Smooth muscle cell (in vitro differentiated cells): Measurements from ENCODE around the gene SH3RF3. TPM values are rescaled to one million over a fixed set of nuclear protein-coding genes. Genes with fewer than 3 reads are reported as not detected.

Source experiments
- DNase-seq: peaks from one replicate; lab custom pipeline; 2025; ENCODE audit not compliant: unreplicated experiment; lab: John Stamatoyannopoulos, UW
- H2AFZ ChIP-seq: fragments of 200-600 bp; sonication (generic); 2 replicates; pipeline ENCODE4 v1.6.0; 2016; ENCODE audit warnings: antibody characterized with exemption, low read depth, mild to moderate bottlenecking
- H3F3A ChIP-seq: fragments of 200-600 bp; sonication (generic); 2 replicates; pipeline ENCODE4 v1.6.0; 2017; ENCODE audit warnings: antibody characterized with exemption, low read depth
- H3K27ac ChIP-seq: fragments of 200-600 bp; sonication (generic); 2 replicates; pipeline ENCODE4 v1.5.1; 2016; ENCODE audit warnings: low read depth, mild to moderate bottlenecking
- H3K27me3 ChIP-seq: fragments of 200-600 bp; sonication (generic); 2 replicates; pipeline ENCODE4 v1.6.1; 2016; ENCODE audit warnings: low read depth, mild to moderate bottlenecking
- H3K36me3 ChIP-seq: fragments of 200-600 bp; sonication (generic); 2 replicates; pipeline ENCODE4 v1.5.1; 2016; ENCODE audit warnings: low read depth
- H3K4me1 ChIP-seq: fragments of 200-600 bp; sonication (generic); 2 replicates; pipeline ENCODE4 v1.5.1; 2016; ENCODE audit warnings: low read depth
- H3K4me2 ChIP-seq: fragments of 200-600 bp; sonication (generic); 2 replicates; pipeline ENCODE4 v1.6.0; 2016; ENCODE audit warnings: mild to moderate bottlenecking
- H3K4me3 ChIP-seq: fragments of 200-600 bp; sonication (generic); 2 replicates; pipeline ENCODE4 v1.5.1; 2016; ENCODE audit warnings: mild to moderate bottlenecking
- H3K79me2 ChIP-seq: fragments of 200-600 bp; sonication (generic); 2 replicates; pipeline ENCODE4 v1.6.0; 2016; ENCODE audit warnings: low read depth, mild to moderate bottlenecking
- H3K9ac ChIP-seq: fragments of 200-600 bp; sonication (generic); 2 replicates; pipeline ENCODE4 v1.6.0; 2016; ENCODE audit warnings: low read depth
- H3K9me3 ChIP-seq: fragments of 200-600 bp; sonication (generic); replicated peaks from 2 replicates; pipeline ENCODE4 v1.5.1; 2016; ENCODE audit warnings: low read depth
- H4K20me1 ChIP-seq: fragments of 200-600 bp; sonication (generic); 2 replicates; pipeline ENCODE4 v1.6.0; 2016; ENCODE audit warnings: low read depth
- CTCF ChIP-seq: fragments of 200-600 bp; sonication (generic); IDR thresholded peaks from 2 replicates; pipeline ENCODE4 v1.5.1; 2017; ENCODE audit warnings: borderline replicate concordance, mild to moderate bottlenecking, antibody characterized with exemption; ENCODE audit not compliant: insufficient read depth, poor library complexity, severe bottlenecking
- whole genome bisulfite sequencing: methylation state at CpG from one replicate; pipeline ENCODE4 v1.1.7; 2016; ENCODE audit warnings: low lambda C conversion rate; 5-methylcytosine and 5-hydroxymethylcytosine counted together
- polyA plus RNA-seq: library from polyadenylated mRNA; unstranded; fragments of >200 nt; fragmentation: Nextera tagmentation; extraction: Ambion mirVana; gene quantifications from 2 replicates; pipeline ENCODE4 v1.2.1, GENCODE V29; 2016
- total RNA-seq: library from RNA; depleted of rRNA; stranded (reverse); fragments of >200 nt; gene quantifications from 2 replicates; pipeline ENCODE4 v1.2.3, GENCODE V29; 2014

SH3RF3 gene
- total and polyA plus RNA-seq, 2 experiments from 2014 or later = 6.6 to 11.8 TPM

- Histone ChIP-seq H3K27me3 (no peaks in the 10 kb centered on the region), H3K79me2 (no peaks in the 10 kb centered on the region), H3K4me3 (no peak overlapping the region), H3F3A (no peaks in the 10 kb centered on the region), H4K20me1 (no peaks in the 10 kb centered on the region), H2AFZ (no peak overlapping the region), H3K9me3 (no peaks in the 10 kb centered on the region), H3K36me3 (no peaks in the 10 kb centered on the region), H3K9ac (no peak overlapping the region), H3K4me1 (no peaks in the 10 kb centered on the region), H3K27ac (no peak overlapping the region), H3K4me2 (no peak overlapping the region)
- no peak for DNase-seq
- TF ChIP-seq CTCF = no peak
- WGBS = 78% methylated on average over 6 of the region's 6 CpGs
These were observed 394.1 kb downstream of the SH3RF3 start for GRCh38 chr2:109523121-109523520.

GRCh38 chr2:109523536-109524361, 394.7 kb downstream of the SH3RF3 start:
- TF ChIP-seq CTCF = no peak
- H3K27ac ChIP-seq = no peak overlapping the region
- no peaks in the 10 kb centered on the region for H3K4me1 ChIP-seq
- H3K4me3 ChIP-seq = no peak overlapping the region
- H2AFZ ChIP-seq = no peak overlapping the region
- H3K9ac ChIP-seq = no peak overlapping the region
- H3K79me2 ChIP-seq = no peaks in the 10 kb centered on the region
- H3F3A ChIP-seq = no peaks in the 10 kb centered on the region
- H3K9me3 ChIP-seq = no peaks in the 10 kb centered on the region
- no peak overlapping the region for H3K4me2 ChIP-seq
- no peaks in the 10 kb centered on the region for H3K36me3 ChIP-seq
- no peaks in the 10 kb centered on the region for H3K27me3 ChIP-seq
- no peak for DNase-seq
- H4K20me1 ChIP-seq = no peaks in the 10 kb centered on the region
- 96% methylated on average over 11 of the region's 13 CpGs for WGBS

- Histone ChIP-seq H3K27me3 (no peaks in the 10 kb centered on the region), H3K27ac (no peak overlapping the region), H2AFZ (no peak overlapping the region), H3K9ac (no peak overlapping the region), H3K9me3 (no peaks in the 10 kb centered on the region), H3K4me1 (no peaks in the 10 kb centered on the region), H3K79me2 (no peaks in the 10 kb centered on the region), H3K4me2 (no peak overlapping the region), H3F3A (no peaks in the 10 kb centered on the region), H4K20me1 (no peaks in the 10 kb centered on the region), H3K4me3 (no peak overlapping the region), H3K36me3 (no peaks in the 10 kb centered on the region)
- 95% methylated on average over 4 of the region's 4 CpGs for WGBS
- DNase-seq = no peak
- no peak for TF ChIP-seq CTCF
These were observed 396.8 kb downstream of the SH3RF3 start for GRCh38 chr2:109525836-109526235.
